SIG-M5 treated with dmso at 0.1 percent for 504 hours (cell line): ENCODE measurements around the gene ZBTB20.

Experiments
- DNase-seq: peaks from one replicate; lab custom pipeline; 2025; ENCODE audit not compliant: unreplicated experiment; lab: John Stamatoyannopoulos, UW

Gene ZBTB20

DNA sequence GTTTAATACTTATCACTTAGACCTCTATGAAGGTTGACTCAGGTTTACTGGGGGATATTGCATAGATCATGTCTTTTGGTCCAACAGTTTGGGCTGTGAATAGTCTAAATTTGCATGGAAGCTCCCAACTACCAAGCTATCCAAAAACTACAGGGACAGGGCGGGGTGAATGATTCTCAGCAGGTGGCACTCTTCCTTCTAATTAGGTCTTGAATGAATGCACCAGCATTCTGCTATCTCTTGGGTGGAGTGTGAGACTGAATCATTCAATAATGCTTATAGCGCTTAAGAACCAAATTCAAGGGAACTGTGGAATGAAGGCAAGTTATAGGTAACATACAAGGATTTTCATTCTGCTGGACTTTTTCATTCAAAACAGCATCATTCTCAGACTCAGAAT is 507.0 kb downstream of the ZBTB20 start:
- DNase-seq, result no peak

DNA sequence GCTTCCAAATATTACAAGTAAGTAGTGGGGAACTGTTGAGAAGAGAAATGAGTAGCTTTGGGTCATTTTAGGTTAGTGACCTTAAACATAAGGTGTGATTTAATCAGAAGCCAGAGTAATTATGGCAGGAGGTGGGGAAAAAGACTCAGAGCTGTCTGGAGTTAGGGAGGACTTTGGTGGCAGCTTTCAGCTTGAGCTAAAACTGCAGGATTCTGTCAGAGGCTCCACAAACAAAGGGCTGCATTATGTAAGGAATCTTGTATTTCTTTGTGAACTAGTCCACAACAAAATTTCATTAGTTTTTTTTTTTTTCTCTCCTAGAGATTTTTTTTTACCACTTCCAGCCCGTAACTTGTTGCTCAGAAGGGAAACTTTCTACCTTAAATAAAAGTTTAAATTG is 507.9 kb downstream of the ZBTB20 start:
- no peak for DNase-seq

- no peak for DNase-seq
Observed at GRCh38 chr3:114635878-114636277, 511.2 kb downstream of the ZBTB20 start.

GRCh38 chr3:114634635-114635034 is 512.5 kb downstream of the ZBTB20 start:
- no peak for DNase-seq

- DNase-seq, result no peak
Observed at GRCh38 chr3:114632757-114633424, 514.2 kb downstream of the ZBTB20 start.

DNA sequence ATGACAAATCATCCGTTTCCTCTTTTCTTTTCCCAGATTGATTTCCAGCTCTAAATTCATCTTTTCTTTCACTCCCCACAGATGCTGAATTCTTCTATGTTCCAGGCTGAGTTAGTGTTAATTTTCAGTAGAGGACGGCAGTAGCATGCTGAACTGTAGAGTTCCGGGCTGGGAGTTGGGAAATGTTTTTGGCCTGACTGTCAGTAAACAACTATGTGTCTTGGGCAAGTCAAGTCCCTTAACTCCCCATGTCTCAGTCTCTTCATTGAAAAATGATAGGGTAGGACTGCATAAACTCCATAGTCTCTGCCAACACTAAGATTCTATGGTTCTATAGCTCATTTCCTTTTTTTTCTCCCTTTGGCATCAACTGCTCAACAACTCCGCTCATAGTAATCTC is 519.3 kb downstream of the ZBTB20 start:
- no peak for DNase-seq

DNA sequence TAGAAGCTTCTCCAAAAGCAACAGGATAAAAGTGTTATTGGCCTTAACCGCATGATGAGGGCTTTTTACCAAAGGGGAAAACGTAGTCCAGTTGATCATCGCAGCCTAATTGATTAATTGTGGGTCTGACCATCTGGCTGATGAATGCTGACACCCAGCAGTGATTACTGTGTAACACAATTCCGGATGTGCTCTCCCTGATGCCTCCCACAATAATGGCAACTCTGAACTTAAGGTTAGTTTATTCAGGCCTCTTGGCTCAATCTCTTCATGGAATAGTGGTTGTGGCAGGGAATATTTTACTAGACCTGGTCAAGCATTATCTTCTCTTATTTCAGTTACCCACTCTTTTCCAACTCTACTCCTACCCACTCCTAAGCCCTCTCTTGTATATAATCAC is 520.3 kb downstream of the ZBTB20 start:
- DNase-seq, result no peak

DNA sequence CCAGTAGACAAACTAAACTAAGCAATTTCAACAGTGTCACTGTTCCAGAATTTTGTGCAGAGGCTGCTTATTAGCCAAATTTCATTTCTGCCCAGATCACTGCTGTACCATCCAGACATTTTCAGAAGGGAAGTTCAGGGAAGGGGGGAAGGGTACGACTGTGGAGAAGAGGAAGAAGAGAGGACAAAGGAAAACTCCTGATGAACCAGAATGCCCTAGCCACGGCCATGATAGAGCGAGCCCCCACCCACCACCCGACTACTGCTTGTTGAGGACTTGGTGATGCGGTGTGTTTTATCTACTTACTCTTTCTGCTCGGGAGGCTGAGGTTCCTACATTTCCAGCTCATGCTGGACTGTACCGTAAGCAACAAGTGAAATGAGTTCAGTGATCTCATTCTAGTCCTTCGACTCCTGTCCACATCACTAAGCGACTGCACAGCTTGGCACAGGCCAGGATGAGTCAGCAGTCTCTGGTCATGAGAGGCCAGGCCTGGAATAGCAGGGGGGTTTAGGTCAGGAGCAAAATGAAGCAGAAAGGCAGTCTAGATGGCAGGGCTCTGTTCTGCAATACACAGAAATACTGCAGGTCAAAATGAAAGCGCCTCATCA is 522.4 kb downstream of the ZBTB20 start:
- no peak for DNase-seq

DNA sequence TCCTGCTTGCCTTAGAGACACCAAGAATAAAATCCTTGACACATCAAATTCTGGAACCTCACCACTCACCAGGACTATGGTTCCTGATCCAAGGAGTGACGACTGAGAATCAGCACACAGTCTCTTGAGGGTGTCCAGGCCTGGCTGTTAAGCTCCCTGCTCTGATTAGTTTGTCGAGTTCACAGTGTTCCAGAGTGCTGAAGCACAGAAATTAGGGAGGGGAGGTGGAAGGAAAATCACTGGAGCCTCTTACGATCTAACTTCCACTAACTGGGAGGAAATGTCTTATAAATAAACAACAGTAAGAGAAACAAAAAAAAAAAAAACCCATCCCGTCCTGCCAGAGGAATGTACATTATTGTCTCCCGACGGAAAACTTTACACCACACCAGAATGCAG is 523.0 kb downstream of the ZBTB20 start:
- DNase-seq, result no peak

DNA sequence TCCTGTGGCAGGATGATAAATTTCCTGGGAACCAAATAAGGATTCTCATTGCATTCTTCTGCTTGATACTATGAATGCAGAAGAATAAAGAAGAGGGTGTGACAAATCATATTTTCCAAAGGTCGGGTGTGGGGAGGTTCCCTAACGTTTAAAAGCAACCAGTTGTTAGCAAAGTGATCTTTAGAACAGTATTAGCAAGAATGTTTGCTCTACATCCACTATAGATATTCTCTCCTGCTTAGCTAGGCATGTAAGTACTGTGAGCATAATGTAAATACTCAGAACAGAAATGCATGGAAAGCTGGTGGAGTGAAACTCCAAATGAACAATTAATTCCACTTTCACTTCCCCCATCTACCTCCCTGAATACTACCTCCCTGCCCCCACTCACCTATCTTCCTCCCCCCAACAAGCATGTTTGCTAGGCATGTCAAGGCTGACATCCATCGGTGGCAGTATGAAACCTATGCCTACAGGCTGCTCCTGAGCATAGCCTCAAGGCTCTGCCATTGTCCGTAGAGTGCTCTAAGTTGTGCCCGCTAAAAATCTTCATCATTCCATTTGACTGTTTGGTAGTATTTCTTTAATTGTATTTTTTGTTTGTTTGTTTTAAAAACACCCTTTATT is 523.6 kb downstream of the ZBTB20 start:
- no peak for DNase-seq

GRCh38 chr3:114622001-114622400 is 525.1 kb downstream of the ZBTB20 start:
- no peak for DNase-seq

GRCh38 chr3:114619771-114620170 is 527.3 kb downstream of the ZBTB20 start:
- DNase-seq, result no peak

- DNase-seq, result no peak
Observed at GRCh38 chr3:114615523-114616085, 531.5 kb downstream of the ZBTB20 start.

GRCh38 chr3:114609973-114610630 is 537.0 kb downstream of the ZBTB20 start:
- no peak for DNase-seq

- no peak for DNase-seq
Observed at GRCh38 chr3:114608293-114608692, 538.8 kb downstream of the ZBTB20 start.

- DNase-seq, result no peak
Observed at GRCh38 chr3:114606336-114606735, 540.8 kb downstream of the ZBTB20 start.

DNA sequence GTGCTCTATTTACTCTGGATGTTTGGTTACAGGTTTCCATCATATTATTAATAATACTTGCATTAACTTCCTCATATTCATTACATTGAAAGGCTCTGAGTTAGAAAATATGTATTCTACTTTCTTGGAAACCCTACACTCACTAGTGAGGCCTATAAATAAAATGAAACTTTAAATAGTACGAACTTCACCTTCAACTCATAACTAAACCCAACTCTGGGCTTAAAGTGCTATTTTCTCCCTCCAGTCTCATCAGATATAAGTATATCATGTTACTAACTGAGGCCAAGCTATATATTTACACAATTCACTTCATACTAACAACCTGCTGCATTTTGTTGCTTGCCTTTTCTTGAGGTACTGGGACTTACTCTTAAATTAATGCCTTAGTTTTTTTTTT is 546.5 kb downstream of the ZBTB20 start:
- DNase-seq, result no peak

GRCh38 chr3:114597871-114598270 is 549.2 kb downstream of the ZBTB20 start:
- DNase-seq, result no peak

DNA sequence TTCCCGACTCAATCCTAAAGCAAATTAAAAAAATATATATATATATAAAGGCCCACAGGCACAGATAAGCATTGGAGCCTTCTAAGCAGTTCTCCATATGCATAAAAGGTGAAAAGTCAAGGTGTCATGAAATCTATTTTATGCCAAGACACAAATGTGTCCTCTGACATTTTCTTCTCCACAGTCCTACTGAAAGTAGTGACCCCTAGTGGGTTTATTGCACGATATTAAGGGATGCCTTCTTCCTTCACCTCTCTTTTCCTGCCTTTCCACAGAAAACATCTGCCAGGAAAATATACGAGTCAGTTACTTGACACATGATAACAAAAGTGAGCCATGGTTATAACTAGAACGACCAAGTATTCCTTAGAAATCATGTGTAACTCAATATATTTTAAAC is 550.1 kb downstream of the ZBTB20 start:
- DNase-seq, result no peak

DNA sequence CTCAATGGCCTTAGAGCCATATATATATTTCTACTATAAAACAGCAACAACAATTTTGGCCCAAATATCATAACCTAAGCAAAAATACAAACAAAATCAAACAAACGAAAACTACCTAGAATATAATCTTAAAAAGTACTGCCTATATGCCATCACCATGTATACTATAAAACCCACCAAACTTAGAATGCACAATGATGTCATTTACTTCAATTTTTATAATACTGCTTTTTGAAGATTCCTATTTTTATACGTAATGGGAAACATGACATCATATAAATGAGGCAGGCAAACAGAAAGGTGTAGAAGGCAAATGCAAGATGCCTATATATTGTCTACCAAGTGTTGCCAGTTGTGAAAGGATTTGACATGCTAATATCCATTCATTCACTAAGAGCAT is 550.9 kb downstream of the ZBTB20 start:
- DNase-seq, result no peak

DNA sequence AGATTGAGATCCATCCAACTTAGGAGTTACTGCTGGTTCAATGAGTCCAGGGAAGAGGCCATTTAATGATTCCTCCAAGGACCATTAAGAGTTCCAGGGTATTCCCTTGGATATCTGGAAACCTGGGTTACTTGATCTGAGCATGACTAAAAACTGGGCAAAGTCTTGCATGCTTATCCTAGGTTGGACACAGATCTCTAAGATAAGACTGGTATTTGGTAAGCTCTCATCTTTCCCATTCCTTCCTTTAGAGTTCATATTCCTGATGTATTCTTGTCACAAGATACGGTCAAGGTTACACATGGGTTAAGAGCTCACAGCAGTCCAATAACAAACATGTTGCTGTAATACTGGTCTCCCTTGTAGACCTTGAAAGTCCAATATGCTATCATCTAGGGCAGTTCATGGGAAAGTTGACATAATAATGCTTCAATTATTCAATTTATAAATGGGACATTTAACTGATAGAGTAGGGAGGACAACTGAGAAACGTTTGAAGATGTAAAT is 551.5 kb downstream of the ZBTB20 start:
- no peak for DNase-seq
